Astrocyte of the cerebellum (primary cell): ENCODE measurements around the gene GNAI1.

Experiments used
- DNase-seq: peaks from one replicate; pipeline ENCODE4 v3.0.0-alpha.2; 2011; ENCODE audit warnings: low read depth
- H3K4me3 ChIP-seq: 2 replicates; pipeline ENCODE4 v1.5.1; 2011; ENCODE audit warnings: mild to moderate bottlenecking, low read depth, low read length, moderate library complexity
- CTCF ChIP-seq: IDR thresholded peaks from 2 replicates; pipeline ENCODE4 v1.5.1; 2012; ENCODE audit warnings: low read length, low read depth, moderate library complexity, mild to moderate bottlenecking; ENCODE audit errors: missing control alignments
- in situ Hi-C: cut with HindIII; loops from 2 replicates; pipeline ENCODE4 v1.10.0; 2017; ENCODE audit warnings: low sequenced_read_pairs

Gene GNAI1

GRCh38 chr7:80199051-80199450 lies 64.4 kb downstream of the GNAI1 start:
- H3K4me3 ChIP-seq: no peak overlapping the region
- no peak for TF ChIP-seq CTCF
- in situ Hi-C loops: no loop called here
- no peak for DNase-seq

- in situ Hi-C loops: no loop called here
- DNase-seq: no peak
- no peak for TF ChIP-seq CTCF
These were observed 69.8 kb downstream of the GNAI1 start for GRCh38 chr7:80204454-80204853.

GRCh38 chr7:80204919-80205318 lies 70.3 kb downstream of the GNAI1 start:
- in situ Hi-C loops: no loop called here
- DNase-seq: no peak
- H3K4me3 ChIP-seq: no peak overlapping the region
- TF ChIP-seq CTCF: no peak

More at GRCh38 chr7:80204454-80204853, 69.8 kb downstream of the GNAI1 start:
- no peak overlapping the region for H3K4me3 ChIP-seq

- no peak for DNase-seq
- TF ChIP-seq CTCF: no peak
- no peak overlapping the region for H3K4me3 ChIP-seq
- in situ Hi-C loops: no loop called here
These were observed 72.1 kb downstream of the GNAI1 start for GRCh38 chr7:80206763-80207162.

- in situ Hi-C loops: no loop called here
- TF ChIP-seq CTCF: no peak
- DNase-seq: no peak
- no peak overlapping the region for H3K4me3 ChIP-seq
These were observed 72.9 kb downstream of the GNAI1 start for GRCh38 chr7:80207501-80207900.

GRCh38 chr7:80208700-80209099 lies 74.1 kb downstream of the GNAI1 start:
- TF ChIP-seq CTCF: no peak
- in situ Hi-C loops: no loop called here
- no peak overlapping the region for H3K4me3 ChIP-seq
- DNase-seq: no peak

- DNase-seq: peak; percentile 18
- H3K4me3 ChIP-seq: no peak overlapping the region
- no peak for TF ChIP-seq CTCF
- in situ Hi-C loops: no loop called here
These were observed 75.8 kb downstream of the GNAI1 start for GRCh38 chr7:80210400-80210799.
